HG02798 (cell line): Measurements from ENCODE around the gene PARVA.

Experiments
- ATAC-seq: cut with Tn5 transposase; IDR thresholded peaks from one replicate; pipeline ENCODE4 v1.9.1; 2021; ENCODE audit warnings: mild to moderate bottlenecking; ENCODE audit not compliant: unreplicated experiment, poor library complexity

The PARVA gene

DNA sequence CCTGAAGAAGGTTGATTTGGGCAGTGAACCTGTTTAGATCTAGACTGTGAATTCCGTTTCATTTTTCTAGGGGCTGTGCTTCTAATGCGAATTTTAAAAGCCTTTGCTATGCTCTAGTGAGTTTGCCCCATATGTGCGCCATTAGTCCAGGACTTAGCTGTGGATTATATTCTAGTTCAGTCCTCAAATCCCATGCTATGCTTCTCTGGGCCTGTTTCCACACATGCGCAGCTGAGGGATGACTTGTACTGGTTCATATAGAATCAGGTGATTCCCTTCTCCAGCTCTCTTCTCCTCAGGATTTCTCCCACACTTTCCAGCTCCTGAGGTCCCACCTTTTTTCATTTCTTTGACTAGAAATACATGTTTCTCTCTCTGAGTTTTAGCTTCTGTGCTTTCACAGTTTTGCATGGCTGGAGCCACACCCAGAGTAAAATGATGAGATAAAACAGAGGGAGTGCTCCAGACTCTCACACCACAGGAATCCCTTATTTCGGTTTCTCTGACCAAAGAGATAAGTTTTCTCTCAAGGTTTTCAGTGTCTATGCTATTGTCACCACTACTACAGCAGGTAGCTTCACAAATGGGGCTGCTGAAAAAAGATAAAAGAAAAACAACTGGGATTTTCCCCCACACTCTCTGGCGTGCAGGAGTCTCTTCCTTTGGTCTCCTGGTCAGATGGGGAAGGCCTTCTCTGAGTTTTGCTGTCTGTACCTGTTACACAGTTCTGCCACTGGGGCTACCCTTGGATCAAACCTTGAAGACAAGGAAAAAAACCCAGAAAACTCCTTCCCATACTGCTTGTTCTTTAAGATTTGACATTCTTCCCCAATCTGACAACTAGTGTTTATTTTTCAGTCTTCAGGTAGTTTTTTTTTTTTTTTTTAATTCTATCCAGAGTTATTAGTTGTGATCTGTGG is 200.6 kb downstream of the PARVA start:
- no peak for ATAC-seq

DNA sequence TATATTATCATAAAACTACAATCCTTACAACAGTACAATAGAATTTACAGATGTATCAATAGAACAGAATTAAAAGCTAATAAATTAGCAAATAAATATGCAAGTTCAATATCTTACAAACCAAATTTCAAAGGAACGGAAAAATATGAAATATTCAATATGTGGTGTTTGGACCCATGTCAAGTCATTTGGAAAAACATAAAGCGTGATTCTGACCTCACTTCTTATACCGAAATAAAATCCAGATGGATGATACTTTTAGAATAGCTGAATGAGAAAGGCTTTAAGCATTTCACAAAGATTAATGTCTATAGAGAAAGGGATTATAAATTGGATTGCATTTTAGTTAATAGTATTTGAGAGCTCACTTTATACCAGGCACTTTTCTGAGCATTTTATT is 204.0 kb downstream of the PARVA start:
- ATAC-seq: no peak

DNA sequence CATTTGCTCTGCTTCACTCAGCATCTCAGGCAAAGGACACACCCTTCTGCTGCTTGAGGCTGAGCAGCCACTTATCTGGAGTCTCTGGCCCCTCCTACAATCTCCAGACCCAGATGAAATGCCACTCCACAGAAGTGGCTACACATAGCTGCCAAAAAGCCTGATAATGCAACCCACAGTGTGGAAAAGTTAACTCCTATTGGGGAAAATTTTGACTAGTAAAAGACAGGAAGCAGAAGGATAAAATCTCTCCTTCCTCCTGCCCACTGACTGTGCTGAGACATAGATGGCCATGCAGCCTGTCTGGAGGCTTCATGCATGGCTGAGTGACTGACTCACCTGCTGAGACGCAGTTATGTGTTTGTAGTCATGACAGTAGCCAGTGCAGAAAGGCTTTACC is 204.6 kb downstream of the PARVA start:
- no peak for ATAC-seq
